ENCODE results near the gene CUEDC2.

Gene CUEDC2

DNA sequence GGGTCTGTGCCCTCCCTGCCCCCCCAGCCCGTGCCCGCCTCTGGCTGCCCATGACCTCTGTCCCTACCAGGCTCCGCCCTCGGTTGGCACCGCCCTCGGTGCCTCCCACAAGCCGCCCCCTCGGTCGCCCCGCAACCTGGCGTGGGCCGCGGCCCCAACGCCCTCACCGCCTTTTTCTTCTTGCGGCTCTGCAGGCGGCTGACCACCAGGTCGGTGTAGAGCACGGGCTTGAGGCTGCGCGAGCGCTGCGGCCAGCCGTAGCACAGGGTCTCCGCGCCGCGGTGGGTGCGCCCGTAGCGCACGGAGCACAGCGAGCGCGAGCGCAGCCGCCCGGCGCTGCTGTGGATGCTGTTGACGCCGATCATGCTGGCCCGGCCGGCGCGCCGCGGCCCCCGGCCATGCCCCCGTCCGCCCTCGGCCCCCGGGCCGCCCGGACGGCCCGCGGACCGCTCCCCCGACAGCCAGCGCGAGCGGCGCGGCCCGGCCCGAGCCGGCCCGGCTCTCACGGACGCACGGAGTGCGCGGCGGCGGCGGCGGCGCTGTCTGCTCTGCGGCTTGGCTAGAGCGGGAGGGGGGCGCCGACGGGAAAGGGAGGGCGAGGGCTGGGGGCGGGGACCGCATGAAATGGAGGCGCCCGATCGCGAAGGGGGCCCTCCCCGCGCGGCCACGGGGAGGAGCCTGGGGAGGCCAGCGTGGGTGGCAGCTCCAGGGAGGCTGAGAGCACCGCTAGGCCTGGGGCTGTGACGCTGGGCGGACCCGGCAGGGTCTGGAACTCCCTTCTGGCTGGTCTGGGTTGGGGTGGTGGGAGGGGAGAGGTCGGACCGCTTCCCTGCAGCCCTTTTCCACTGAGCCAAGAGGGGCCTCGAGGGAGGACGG, 23.4 kb downstream of the CUEDC2 start:
- no peak for DNase-seq

DNA sequence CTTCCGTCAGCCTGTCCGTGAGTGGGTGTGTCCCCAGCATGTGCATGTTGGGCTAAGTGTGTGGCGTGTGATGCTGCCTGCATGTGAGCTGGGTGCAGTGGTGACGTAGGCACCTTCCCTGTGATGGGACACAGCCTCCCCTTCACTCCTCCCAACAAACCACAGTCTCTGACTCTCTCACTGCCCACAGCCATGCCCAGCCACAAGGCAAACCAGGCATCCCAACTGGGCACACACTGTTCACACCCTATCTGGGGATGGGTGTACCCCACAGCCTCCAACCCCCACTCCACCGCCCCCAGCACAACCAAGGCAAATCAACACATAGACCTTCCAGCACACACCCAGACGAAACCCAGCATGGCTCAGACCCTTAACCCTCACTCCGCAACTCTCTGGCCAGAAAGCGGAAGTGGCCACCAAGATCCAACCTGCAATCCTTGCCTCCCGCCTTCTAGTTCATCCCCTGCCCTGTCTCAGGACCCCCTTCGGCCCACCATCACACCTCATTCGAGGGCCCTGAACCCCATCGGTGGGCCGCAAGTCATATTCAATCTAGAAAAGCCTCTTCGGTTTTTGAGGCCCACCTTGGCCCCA, 24.1 kb downstream of the CUEDC2 start:
- DNase-seq, result no peak

DNA sequence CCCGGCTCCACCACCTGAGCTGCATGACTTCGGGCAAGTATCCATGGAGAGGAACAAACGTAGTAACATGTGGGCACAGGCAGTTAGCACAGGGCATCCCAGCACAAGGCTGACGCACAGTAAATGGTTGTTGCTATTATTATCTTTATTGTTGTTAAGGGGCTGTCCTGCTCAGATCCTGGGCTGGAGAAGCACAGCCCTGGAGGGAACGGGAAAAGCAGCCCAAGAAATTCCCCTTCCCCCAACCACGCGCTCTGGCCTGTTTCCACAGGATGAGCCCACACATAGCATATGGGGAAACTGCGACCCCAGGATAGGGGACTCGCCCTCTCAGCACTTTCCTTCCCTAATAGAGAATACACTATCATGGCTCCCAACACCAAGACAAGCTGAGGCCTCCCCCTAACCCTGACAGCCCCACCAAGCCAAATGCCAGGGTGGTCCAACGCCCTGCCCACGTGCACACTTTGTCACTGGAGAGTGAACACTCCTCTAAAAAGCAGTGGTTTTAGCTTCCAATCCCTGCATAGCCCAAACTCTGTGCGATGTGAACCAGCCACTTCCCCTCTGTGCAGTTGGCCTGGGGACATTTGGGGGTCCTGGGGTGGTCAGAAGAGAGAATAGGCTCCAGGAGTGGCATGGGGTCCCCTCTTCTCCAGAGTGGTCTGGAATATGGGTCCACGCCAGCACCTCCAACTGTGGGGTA, 24.8 kb downstream of the CUEDC2 start:
- DNase-seq, result no peak

DNA sequence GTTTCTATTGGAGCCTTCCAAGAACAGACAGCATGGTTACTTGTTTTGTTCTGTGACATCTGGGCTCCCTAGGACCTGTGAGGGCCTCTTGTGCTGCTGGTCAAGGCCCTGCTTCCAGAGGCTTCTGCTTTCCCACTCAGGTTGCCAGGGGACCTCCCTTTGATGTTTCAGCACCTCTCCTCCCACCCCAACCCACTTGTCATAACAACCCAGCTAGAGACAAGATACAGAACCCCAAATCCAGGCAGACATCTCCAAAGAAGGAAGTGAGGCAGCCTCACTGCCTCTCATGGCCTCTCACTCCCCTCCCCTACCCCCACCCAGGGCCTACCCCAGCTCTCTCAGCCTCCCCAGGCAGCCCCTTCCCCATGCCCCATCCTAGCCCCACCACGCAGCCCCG, 25.6 kb downstream of the CUEDC2 start:
- no peak for DNase-seq

DNA sequence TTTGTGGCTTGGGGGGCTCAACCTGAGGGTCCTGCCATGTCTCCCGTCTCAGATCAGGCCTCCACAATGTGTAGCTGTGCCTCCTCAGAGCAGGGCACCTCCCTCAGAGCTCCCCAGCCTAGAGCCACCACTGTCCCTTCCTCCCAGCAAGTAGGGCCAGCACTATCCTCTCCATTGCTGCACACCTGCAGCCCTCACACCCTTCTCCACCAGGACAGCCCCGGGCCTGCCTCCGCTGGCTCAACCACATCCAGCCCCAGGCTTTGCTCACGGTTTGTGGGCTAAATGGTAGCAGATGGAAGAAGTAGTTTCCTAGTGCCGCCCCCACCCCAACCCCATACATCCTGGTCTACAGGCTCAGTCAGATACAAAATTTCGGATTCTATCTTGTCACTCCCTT, 26.7 kb downstream of the CUEDC2 start:
- DNase-seq, result no peak

DNA sequence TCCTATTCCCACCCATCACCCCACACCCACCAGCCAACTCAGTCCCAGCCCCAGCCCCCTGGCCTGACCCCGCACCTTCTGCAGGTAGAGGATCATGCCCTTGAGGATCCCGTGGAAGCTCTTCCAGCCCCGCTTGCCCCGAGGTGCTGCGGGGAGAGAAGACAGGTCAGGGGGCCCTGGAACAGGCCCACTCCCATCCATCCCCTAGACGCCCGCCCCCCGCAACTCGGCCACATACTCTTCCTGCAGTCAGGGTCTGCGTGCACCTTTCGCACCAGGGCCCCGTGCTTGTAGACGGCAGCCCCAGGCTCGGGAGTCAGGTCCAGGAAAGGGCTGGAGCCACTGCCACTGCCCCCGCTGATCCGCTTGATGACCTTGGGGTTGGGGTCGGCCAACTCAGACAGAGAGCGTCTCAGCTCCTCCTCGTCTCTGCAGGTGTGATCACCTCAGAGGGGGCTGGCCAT, 27.2 kb downstream of the CUEDC2 start:
- no peak for DNase-seq

DNA sequence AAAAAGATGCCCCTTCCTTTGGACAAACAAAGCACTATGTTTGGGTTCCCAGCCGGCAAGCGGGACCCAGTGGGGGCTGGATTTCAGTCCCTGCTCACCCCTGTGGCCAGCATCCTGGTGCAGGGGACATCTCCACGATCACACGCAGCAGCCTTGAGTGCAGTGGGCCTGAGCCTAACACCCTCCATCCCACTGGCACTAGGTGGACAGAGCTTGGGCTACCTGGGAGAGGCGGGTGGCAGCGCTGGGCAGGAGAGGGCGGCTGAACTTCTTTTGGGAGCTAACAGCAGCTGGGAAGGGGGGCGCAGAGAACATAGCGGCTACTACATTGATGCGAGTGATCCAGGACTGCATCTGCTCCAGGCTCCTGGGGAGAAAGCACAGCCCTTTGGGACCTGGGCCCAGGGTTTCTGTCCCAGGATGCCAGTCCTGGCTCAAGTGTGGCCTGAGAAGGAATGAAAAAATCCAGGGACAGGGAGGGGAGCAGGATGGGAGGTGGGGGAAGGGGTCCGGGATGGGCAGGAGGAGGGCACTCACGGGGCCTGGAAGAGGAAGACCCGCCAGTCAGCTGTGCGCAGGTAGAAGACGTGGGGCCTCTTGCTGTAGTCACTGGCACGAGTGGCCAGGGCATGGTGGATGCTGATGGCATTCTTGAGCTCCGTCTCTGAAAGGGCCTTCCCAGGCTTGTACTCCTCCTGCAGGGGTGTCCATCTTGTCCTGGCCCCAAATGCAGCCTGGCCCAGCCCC, 27.8 kb downstream of the CUEDC2 start:
- DNase-seq, result no peak

DNA sequence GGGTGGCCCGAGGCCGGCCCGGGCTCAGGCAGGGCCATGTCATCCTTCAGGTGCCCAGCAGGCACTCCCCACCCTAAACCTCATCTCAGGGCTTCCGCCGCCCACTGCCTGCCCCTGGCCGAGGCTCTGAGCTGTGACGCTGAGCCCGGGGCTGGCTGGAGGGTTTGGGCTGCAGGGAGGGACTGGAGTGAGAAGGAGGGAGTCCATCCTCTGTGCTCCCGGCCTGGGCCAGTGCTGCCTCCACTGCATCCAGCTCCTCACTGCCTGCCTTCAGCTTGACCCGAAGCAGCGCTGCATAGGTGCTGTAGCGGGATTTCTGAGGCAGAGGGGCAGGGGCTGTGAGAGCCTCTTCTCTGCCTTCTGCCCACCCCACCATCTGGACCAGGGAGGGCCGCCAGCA, 29.3 kb downstream of the CUEDC2 start:
- DNase-seq, result no peak

DNA sequence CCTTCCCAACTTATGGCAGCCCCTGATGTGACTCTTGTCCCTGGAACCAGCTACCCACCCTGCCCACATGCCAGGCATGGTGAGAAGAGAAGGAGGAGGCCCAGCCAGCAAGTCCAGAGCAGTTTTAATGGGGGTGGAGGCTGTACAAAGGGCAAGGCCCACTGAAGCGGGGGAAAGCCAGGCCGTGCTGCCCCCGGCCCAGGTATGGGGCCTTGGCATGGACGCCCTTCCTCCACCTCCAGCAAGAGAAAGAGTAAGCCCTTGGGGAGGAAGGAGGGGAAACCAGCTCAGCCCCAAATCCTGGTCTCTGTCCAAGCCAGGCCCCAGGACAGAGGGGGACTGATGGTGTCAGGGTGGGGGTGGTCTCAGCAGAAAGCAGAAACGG, 29.9 kb downstream of the CUEDC2 start:
- no peak for DNase-seq

DNA sequence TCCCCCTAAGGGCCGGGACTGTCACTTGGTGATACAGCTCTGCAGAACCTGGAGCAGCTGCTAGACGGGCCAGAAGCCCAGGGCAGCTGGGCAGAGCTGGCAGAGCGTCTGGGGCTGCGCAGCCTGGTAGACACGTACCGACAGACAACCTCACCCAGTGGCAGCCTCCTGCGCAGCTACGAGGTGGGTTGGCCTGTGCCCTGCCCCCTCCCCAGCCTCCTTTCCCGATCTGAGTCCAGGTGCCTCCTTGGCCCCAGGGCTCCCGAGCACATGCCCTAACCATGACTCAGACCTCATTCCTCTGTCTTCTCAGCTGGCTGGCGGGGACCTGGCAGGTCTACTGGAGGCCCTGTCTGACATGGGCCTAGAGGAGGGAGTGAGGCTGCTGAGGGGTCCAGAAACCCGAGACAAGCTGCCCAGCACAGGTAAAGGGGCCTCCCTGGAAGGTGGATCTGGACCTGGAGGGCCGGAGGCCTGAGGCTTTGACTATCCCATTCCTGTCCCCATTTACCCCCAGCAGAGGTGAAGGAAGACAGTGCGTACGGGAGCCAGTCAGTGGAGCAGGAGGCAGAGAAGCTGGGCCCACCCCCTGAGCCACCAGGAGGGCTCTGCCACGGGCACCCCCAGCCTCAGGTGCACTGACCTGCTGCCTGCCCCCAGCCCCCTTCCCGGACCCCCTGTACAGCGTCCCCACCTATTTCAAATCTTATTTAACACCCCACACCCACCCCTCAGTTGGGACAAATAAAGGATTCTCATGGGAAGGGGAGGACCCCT, 30.5 kb downstream of the CUEDC2 start:
- DNase-seq, result no peak

DNA sequence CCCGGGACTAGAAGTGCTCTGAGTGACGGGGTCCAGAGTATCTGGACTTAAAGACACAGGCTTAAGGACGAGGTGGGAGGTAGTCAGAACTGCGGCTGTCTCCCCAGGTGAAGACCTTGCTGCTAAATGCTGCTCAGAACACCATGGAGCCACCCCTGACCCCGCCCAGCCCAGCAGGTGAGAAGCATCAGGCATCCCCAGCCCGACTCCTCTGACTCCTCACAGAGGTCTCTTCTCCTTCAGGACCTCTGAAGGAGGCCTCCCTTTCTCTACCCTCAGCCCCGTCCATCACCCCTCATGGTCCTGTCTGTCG, 31.1 kb downstream of the CUEDC2 start:
- no peak for DNase-seq

DNA sequence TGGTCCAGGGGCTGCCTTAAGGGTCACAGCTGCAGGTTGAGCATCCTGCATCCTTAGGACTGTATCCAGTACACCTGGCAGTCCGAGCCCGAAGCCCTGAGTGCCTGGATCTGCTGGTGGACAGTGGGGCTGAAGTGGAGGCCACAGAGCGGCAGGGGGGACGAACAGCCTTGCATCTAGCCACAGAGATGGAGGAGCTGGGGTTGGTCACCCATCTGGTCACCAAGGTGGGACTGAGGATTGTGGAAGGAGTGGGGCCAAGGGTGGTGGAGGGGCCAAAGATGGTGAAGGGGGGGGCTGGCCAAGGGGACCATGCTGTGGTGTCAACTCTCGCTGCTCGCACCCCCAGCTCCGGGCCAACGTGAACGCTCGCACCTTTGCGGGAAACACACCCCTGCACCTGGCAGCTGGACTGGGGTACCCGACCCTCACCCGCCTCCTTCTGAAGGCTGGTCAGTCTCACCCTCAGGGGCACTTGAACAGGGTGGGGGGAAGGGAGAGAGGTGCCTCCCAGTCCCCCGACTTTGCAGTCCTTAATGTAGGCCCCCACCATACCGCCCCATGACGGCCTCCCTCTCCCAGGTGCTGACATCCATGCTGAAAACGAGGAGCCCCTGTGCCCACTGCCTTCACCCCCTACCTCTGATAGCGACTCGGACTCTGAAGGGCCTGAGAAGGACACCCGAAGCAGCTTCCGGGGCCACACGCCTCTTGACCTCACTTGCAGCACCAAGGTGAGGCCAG, 31.6 kb downstream of the CUEDC2 start:
- no peak for DNase-seq

DNA sequence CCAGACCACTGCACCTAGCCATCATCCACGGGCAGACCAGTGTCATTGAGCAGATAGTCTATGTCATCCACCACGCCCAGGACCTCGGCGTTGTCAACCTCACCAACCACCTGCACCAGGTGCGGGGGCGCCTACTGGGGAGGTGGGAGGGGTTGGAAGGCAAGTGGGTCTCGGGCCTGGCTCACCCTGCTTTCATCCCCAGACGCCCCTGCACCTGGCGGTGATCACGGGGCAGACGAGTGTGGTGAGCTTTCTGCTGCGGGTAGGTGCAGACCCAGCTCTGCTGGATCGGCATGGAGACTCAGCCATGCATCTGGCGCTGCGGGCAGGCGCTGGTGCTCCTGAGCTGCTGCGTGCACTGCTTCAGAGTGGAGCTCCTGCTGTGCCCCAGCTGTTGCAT, 32.3 kb downstream of the CUEDC2 start:
- DNase-seq, result no peak

DNA sequence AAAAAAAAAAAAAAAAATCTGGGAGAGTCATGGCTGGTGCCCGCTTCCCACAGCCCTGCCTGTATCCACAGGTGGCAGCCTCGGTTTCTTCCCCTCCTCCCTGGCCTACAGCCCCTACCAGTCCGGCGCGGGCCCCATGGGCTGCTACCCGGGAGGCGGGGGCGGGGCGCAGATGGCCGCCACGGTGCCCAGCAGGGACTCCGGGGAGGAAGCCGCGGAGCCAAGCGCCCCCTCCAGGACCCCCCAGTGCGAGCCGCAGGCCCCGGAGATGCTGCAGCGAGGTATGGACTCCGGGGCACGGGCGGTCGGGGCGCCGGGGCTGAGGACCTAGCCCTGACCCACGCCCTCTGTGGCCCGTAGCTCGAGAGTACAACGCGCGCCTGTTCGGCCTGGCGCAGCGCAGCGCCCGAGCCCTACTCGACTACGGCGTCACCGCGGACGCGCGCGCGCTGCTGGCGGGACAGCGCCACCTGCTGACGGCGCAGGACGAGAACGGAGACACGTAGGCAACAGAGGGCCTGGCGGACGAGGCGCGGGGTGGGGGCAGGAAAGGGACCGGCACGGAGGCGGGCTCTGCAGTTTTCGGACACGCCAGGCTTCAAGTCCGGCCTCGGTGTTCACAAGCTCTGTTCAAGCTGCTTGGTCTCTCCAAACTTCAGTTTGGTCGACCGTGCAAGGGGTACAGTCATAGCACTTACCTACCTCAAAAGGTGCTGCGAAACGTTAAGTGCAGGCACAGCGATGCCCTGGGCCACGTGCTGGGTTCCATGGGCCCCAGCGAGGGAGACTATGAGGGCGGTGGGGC, 33.0 kb downstream of the CUEDC2 start:
- peak; percentile 65 for DNase-seq

DNA sequence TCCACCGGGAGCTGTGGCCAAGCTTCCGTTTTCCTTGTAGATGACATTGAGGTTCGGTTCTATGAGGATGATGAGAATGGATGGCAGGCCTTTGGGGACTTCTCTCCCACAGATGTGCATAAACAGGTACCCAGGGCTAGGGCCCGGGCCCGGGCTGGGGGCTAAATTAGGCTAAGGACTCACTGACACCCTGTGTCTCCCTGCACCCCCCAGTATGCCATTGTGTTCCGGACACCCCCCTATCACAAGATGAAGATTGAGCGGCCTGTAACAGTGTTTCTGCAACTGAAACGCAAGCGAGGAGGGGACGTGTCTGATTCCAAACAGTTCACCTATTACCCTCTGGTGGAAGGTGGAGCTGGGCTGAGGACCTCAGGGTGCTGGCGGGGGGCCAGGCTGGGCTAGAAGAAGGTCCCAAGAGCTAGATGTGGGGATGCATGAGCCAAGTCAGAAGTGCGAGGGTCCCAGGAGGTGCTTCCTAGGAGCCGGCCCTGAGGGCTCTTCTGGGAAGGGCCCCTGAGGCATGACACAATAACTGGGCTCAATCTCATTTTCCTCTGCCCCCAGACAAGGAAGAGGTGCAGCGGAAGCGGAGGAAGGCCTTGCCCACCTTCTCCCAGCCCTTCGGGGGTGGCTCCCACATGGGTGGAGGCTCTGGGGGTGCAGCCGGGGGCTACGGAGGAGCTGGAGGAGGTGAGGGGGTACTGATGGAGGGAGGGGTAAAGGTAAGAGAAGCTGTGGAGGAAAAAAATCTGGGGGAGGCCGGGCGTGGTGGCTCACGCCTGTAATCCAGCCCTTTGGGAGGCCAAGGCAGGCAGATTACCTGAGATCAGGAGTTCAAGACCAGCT, 34.0 kb downstream of the CUEDC2 start:
- DNase-seq, result no peak

DNA sequence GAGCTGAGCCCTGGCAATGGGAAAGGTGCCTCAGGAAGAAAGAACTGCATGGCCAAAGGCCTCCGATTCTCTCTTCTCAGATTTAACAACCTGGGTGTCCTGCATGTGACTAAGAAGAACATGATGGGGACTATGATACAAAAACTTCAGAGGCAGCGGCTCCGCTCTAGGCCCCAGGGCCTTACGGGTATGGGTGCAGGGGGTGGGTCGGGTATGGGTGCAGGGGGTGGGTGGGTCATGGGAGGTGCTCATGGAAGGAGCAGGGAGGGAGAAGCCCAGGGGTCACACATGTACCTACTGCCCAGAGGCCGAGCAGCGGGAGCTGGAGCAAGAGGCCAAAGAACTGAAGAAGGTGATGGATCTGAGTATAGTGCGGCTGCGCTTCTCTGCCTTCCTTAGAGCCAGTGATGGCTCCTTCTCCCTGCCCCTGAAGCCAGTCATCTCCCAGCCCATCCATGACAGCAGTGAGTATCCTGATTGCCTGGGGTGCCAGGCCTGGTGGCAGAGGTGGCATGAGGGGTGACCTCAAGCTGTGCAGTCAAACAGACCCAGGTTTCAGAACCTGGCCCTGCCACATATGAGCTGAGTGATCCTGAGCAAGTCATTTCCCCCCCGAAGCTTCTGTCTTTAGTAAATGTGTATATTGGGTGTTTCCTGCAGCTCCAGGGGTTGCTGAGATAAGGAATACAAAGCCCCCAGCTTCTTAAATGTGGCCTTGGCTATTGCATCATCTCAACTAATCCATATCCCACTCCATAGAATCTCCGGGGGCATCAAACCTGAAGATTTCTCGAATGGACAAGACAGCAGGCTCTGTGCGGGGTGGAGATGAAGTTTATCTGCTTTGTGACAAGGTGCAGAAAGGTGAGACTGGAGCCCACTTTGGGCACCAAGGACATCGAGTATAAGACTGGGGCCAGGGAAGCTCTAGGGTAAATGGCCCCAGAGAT, 34.9 kb downstream of the CUEDC2 start:
- DNase-seq, result no peak

DNA sequence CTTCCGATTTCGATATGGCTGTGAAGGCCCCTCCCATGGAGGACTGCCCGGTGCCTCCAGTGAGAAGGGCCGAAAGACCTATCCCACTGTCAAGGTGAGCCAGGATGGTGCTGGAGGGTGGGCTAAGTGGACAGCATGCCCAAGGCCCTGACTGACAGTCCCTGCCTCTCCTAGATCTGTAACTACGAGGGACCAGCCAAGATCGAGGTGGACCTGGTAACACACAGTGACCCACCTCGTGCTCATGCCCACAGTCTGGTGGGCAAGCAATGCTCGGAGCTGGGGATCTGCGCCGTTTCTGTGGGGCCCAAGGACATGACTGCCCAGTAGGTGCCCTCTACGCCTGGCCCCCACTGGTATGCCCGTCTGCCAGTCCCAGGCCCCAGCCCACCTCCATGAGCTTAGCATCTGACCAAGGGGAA, 35.6 kb downstream of the CUEDC2 start:
- DNase-seq, result no peak

DNA sequence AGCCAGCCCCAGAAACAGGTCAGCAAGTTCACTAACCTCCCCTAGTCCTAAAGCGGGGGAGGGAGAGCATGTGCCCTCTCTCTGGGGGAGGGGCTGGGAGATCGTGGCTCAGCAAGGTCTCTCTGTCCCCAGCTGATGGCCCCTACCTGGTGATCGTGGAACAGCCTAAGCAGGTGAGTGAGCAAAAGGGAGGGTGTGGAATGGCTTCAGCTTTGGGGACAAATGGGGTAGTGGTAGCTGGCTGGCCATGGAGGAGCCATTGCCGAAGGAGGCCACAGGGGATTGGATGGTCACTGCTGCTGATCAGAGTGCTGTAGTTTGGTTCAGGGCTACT, 36.1 kb downstream of the CUEDC2 start:
- DNase-seq, result no peak
